HepG2 (cell line): Measurements from ENCODE around the gene IKZF3. TPM values are rescaled to one million over a fixed set of nuclear protein-coding genes. Genes with fewer than 3 reads are reported as not detected.
A peak's percentile ranks its signal among the peaks of the same experiment; 100 is the strongest.

Source experiments
- ATF1 ChIP-seq: IDR thresholded peaks from 2 replicates; pipeline ENCODE4 v1.6.1; 2016; ENCODE audit warnings: mild to moderate bottlenecking, control low read depth
- JUN ChIP-seq: sonication (generic); formaldehyde crosslinking; IDR thresholded peaks from 2 replicates; pipeline ENCODE4 v1.4.0; 2020; ENCODE audit warnings: mild to moderate bottlenecking, missing genetic modification reagents
- KDM2A ChIP-seq: sonication (generic); formaldehyde crosslinking; IDR thresholded peaks from 2 replicates; pipeline ENCODE4 v1.4.0; 2020; ENCODE audit warnings: low read depth, missing genetic modification reagents, borderline replicate concordance
- LCORL ChIP-seq, 2 experiments: fragments of 450-650 bp in 1 of 2; sonication (generic) in 1 of 2; formaldehyde crosslinking in 1 of 2; IDR thresholded peaks; 2 replicates each; pipeline versions ENCODE4 v1.5.0 to v1.6.1; 2017 to 2020; ENCODE audit warnings: antibody characterized with exemption in 1 of 2, missing genetic modification reagents in 1 of 2
- NCOR1 ChIP-seq: fragments of 200-600 bp; sonication (generic); IDR thresholded peaks from 2 replicates; pipeline ENCODE4 v1.7.0; 2017; ENCODE audit warnings: antibody characterized with exemption, low read length, borderline replicate concordance
- NFIC ChIP-seq: IDR thresholded peaks from 2 replicates; pipeline ENCODE4 v1.6.1; 2012; ENCODE audit warnings: mild to moderate bottlenecking, low read length, inconsistent platforms
- ONECUT2 ChIP-seq: sonication (generic); formaldehyde crosslinking; IDR thresholded peaks from 2 replicates; pipeline ENCODE4 v1.4.0; 2020; ENCODE audit warnings: missing genetic modification reagents
- PCBP1 ChIP-seq: fragments of 200-400 bp; formaldehyde crosslinking; IDR thresholded peaks from 2 replicates; pipeline ENCODE4 v1.6.1; 2017; ENCODE audit warnings: mild to moderate bottlenecking, low read depth, low read length, borderline replicate concordance
- PHF8 ChIP-seq: sonication (generic); formaldehyde crosslinking; IDR thresholded peaks from 2 replicates; pipeline ENCODE4 v1.5.0; 2020; ENCODE audit warnings: missing genetic modification reagents
- POGZ ChIP-seq: sonication (generic); formaldehyde crosslinking; IDR thresholded peaks from 2 replicates; pipeline ENCODE4 v1.4.0; 2020; ENCODE audit warnings: mild to moderate bottlenecking, missing genetic modification reagents
- PTBP1 ChIP-seq: fragments of 200-400 bp; formaldehyde crosslinking; IDR thresholded peaks from 2 replicates; pipeline ENCODE4 v1.6.1; 2018; ENCODE audit warnings: low read length, low read depth; ENCODE audit not compliant: poor library complexity, severe bottlenecking
- RARA ChIP-seq: IDR thresholded peaks from 2 replicates; pipeline ENCODE4 v1.6.1; 2016; ENCODE audit warnings: missing genetic modification reagents, missing compliant biosample characterization
- SETDB1 ChIP-seq: sonication (generic); formaldehyde crosslinking; IDR thresholded peaks from 2 replicates; pipeline ENCODE4 v1.5.1; 2020; ENCODE audit warnings: missing genetic modification reagents, mild to moderate bottlenecking, borderline replicate concordance
- TOE1 ChIP-seq: sonication (generic); formaldehyde crosslinking; IDR thresholded peaks from 2 replicates; pipeline ENCODE4 v1.4.0; 2020; ENCODE audit warnings: mild to moderate bottlenecking, missing genetic modification reagents
- U2AF1 ChIP-seq: fragments of 200-400 bp; formaldehyde crosslinking; optimal IDR thresholded peaks from 2 replicates; pipeline ENCODE3; 2017; ENCODE audit warnings: mild to moderate bottlenecking, low read depth, low read length
- ZBTB7B ChIP-seq: sonication (generic); formaldehyde crosslinking; IDR thresholded peaks from 2 replicates; pipeline ENCODE4 v1.4.0; 2020; ENCODE audit warnings: missing genetic modification reagents
- ZFP41 ChIP-seq: sonication (generic); formaldehyde crosslinking; IDR thresholded peaks from 2 replicates; pipeline ENCODE4 v1.4.0; 2020; ENCODE audit warnings: mild to moderate bottlenecking, missing genetic modification reagents, borderline replicate concordance
- ZNF431 ChIP-seq: sonication (generic); formaldehyde crosslinking; IDR thresholded peaks from 2 replicates; pipeline ENCODE4 v1.9.0; 2022; ENCODE audit warnings: missing genetic modification reagents, low read depth, mild to moderate bottlenecking, borderline replicate concordance
- ZNF432 ChIP-seq: sonication (generic); formaldehyde crosslinking; IDR thresholded peaks from 2 replicates; pipeline ENCODE4 v1.5.0; 2020; ENCODE audit warnings: missing genetic modification reagents, mild to moderate bottlenecking, borderline replicate concordance
- ZSCAN12 ChIP-seq: sonication (generic); formaldehyde crosslinking; IDR thresholded peaks from 2 replicates; pipeline ENCODE4 v1.9.0; 2021; ENCODE audit warnings: mild to moderate bottlenecking, missing genetic modification reagents
- ZSCAN21 ChIP-seq: sonication (generic); formaldehyde crosslinking; IDR thresholded peaks from 2 replicates; pipeline ENCODE4 v1.8.0; 2022; ENCODE audit warnings: mild to moderate bottlenecking, missing genetic modification reagents, moderate library complexity, borderline replicate concordance
- polyA plus RNA-seq, 8 experiments: library from polyadenylated mRNA; depleted of rRNA in 3 of 8; stranded (reverse) in 7 of 8; unstranded in 1 of 8; fragments of >200 nt; fragmentation: Illumina TruSeq in 4 of 8; extraction: Trizol in 4 of 8; gene quantifications; 2 replicates each; pipeline versions ENCODE4 v1.2.1 to v1.2.3, GENCODE V29; 2011 to 2016; ENCODE audit warnings: low read depth in 4 of 8, missing spikeins in 1 of 8, mixed read lengths in 1 of 8; ENCODE audit not compliant: insufficient read depth in 1 of 8
- total RNA-seq, 5 experiments: library from RNA; depleted of rRNA; stranded (reverse); fragments of >200 nt; fragmentation: Illumina TruSeq; extraction: Trizol; gene quantifications; 2 replicates each; pipeline ENCODE4 v1.2.3, GENCODE V29; 2016; ENCODE audit warnings: low read depth in 1 of 5
- TF ChIP-seq, protein P1 (sequence below): sonication (generic); formaldehyde crosslinking; IDR thresholded peaks from 2 replicates; pipeline ENCODE4 v1.4.0; 2020; ENCODE audit warnings: missing genetic modification reagents
- TF ChIP-seq, protein P2 (sequence below): sonication (generic); formaldehyde crosslinking; IDR thresholded peaks from 2 replicates; pipeline ENCODE4 v1.4.0; 2020; ENCODE audit warnings: missing genetic modification reagents
- TF ChIP-seq, protein P3 (sequence below): sonication (generic); formaldehyde crosslinking; IDR thresholded peaks from 2 replicates; pipeline ENCODE4 v1.8.1; 2023; ENCODE audit warnings: missing genetic modification reagents, mild to moderate bottlenecking, borderline replicate concordance
- TF ChIP-seq, protein P4 (sequence below): sonication (generic); formaldehyde crosslinking; conservative IDR thresholded peaks from 2 replicates; pipeline ENCODE4 v1.8.0; 2022; ENCODE audit warnings: missing genetic modification reagents

Gene IKZF3
- total and polyA plus RNA-seq, 2 of the 13 experiments (the other 11 are each of a cell fraction or from before 2014, with no cell fraction given): not detected

DNA sequence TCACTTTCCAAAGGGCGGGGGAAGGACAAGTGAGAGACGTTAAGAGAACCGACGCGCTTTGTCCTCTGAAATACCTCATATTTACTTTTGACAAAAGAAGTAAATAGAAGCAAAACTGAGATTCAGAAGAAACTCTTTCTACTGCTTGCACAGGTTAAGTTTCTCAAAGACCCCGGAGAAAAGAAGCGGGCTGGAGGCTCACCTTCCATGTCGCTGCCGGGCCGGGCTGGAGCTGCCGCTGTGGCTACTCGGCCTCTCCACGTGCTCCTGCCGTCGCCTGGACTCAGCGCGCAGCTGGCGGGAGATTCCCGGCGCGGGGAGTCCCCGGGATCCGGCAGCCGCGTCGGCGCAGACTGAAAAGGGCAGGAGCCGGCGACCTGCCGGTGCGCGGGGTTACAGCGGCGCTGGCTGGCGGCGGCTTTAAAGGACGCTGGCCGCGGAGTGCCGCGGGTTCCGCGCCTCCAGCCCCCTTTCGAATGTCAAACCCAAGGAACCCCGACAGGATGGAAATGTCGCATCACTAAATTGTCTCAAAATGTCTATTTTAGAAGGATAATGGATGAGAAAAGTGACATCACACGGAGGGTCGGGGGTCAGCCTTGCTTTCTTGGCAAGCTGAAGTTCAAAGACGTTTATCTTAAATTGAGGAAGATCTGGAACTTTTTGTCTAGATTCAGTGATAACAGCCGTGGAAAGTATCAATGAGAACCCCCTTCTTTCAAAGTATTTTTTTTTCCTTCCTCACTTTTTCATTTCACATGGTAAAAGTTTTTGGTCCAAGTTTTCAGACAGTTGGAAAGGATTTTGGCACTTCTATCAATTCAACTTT is at the start of gene IKZF3 (continued):
- peak; percentile 98; the same call in 1 of the 2 replicates for TF ChIP-seq ZFP41
- peak; percentile 74 for TF ChIP-seq U2AF1
- TF ChIP-seq ZNF432 (CRISPR knock-in tag): no peak
- TF ChIP-seq, protein P1, sequence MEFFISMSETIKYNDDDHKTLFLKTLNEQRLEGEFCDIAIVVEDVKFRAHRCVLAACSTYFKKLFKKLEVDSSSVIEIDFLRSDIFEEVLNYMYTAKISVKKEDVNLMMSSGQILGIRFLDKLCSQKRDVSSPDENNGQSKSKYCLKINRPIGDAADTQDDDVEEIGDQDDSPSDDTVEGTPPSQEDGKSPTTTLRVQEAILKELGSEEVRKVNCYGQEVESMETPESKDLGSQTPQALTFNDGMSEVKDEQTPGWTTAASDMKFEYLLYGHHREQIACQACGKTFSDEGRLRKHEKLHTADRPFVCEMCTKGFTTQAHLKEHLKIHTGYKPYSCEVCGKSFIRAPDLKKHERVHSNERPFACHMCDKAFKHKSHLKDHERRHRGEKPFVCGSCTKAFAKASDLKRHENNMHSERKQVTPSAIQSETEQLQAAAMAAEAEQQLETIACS (CRISPR knock-in tag): peak; percentile 68
- TF ChIP-seq KDM2A (CRISPR knock-in tag): peak; percentile 96
- peak; percentile 72 for TF ChIP-seq POGZ (CRISPR knock-in tag)
- no peak for TF ChIP-seq ATF1
- TF ChIP-seq, protein P2, sequence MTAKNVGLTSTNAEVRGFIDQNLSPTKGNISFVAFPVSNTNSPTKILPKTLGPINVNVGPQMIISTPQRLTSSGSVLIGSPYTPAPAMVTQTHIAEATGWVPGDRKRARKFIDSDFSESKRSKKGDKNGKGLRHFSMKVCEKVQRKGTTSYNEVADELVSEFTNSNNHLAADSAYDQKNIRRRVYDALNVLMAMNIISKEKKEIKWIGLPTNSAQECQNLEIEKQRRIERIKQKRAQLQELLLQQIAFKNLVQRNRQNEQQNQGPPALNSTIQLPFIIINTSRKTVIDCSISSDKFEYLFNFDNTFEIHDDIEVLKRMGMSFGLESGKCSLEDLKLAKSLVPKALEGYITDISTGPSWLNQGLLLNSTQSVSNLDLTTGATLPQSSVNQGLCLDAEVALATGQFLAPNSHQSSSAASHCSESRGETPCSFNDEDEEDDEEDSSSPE: peak; percentile 99
- TF ChIP-seq LCORL (IDR thresholded peaks at IDR 0.05): no peak
- TF ChIP-seq LCORL (CRISPR knock-in tag; IDR thresholded peaks at IDR 0.05): peak; percentile 91; the same call in 1 of the 2 replicates
- TF ChIP-seq ZSCAN12: peak; percentile 92; the same call in 1 of the 2 replicates
- TF ChIP-seq, protein P3, sequence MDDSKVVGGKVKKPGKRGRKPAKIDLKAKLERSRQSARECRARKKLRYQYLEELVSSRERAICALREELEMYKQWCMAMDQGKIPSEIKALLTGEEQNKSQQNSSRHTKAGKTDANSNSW: peak; percentile 85; the same call in 1 of the 2 replicates
- TF ChIP-seq RARA (CRISPR knock-in tag): peak; percentile 83
- peak; percentile 83; the same call in 1 of the 2 replicates for TF ChIP-seq ZBTB7B (CRISPR knock-in tag)
- peak; percentile 50; the same call in 1 of the 2 replicates for TF ChIP-seq ONECUT2 (CRISPR knock-in tag)
- peak; percentile 58 for TF ChIP-seq PTBP1
- no peak for TF ChIP-seq NCOR1
- TF ChIP-seq, protein P4, sequence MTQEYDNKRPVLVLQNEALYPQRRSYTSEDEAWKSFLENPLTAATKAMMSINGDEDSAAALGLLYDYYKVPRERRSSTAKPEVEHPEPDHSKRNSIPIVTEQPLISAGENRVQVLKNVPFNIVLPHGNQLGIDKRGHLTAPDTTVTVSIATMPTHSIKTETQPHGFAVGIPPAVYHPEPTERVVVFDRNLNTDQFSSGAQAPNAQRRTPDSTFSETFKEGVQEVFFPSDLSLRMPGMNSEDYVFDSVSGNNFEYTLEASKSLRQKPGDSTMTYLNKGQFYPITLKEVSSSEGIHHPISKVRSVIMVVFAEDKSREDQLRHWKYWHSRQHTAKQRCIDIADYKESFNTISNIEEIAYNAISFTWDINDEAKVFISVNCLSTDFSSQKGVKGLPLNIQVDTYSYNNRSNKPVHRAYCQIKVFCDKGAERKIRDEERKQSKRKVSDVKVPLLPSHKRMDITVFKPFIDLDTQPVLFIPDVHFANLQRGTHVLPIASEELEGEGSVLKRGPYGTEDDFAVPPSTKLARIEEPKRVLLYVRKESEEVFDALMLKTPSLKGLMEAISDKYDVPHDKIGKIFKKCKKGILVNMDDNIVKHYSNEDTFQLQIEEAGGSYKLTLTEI (CRISPR knock-in tag): no peak
- 0 out of 2 replicates have a peak, but pooled peaks have one; percentile 28 for TF ChIP-seq NFIC
- TF ChIP-seq TOE1: peak; percentile 94; the same call in 1 of the 2 replicates
- 0 out of 2 replicates have a peak, but pooled peaks have one; percentile 21 for TF ChIP-seq PCBP1
- peak; percentile 93 for TF ChIP-seq ZNF431
- TF ChIP-seq SETDB1 (CRISPR knock-in tag): peak; percentile 84; the same call in 1 of the 2 replicates
- TF ChIP-seq JUN (CRISPR knock-in tag): peak; percentile 59; the same call in 1 of the 2 replicates
- TF ChIP-seq ZSCAN21 (CRISPR knock-in tag): peak; percentile 95
- TF ChIP-seq PHF8: peak; percentile 47; the same call in 1 of the 2 replicates
